CD4-positive, alpha-beta T cell treated with Interleukin-21 for 1 hour (primary cell): Measurements from ENCODE around the gene PRTN3.
A peak's percentile ranks its signal among the peaks of the same experiment; 100 is the strongest.

Experiments
- DNase-seq: peaks from one replicate; pipeline ENCODE4 v3.0.0-alpha.2; 2020

The PRTN3 gene, protein sequence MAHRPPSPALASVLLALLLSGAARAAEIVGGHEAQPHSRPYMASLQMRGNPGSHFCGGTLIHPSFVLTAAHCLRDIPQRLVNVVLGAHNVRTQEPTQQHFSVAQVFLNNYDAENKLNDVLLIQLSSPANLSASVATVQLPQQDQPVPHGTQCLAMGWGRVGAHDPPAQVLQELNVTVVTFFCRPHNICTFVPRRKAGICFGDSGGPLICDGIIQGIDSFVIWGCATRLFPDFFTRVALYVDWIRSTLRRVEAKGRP

DNA sequence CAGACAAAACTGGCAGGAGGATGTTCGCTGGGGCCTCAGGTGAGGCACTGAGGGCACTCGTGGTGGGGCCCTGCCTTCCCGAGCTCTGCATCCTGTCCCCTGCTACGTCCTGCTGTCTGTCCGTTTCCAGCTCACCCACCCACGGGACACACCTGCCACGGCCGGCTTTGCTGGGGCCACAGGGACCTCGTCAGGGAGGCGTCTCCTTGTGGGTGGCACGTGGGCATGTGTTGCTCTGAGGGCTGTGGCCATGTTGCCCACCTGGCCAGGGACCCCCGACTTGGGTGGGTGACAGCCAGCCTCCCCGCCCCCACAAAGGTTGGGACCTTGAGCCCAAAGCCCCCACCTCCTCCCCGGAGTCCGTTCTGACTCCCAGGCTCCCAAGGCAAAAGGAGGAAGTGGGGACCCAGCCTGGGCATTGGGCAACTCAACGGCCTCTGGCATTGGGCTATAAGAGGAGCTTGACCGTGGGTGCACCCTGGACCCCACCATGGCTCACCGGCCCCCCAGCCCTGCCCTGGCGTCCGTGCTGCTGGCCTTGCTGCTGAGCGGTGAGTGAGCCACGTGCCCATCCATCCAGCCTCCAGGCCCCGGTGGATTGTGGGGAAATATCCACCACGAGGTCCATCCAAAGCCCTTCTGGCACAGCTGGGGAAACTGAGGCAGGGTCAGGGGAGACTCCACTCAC lies at the start of gene PRTN3:
Gene PRTN3 (plus strand): TSS at position 481 of the 688 bp plus-strand sequence. CDS start 10 bp downstream, at position 491.
- DNase-seq = no peak

DNA sequence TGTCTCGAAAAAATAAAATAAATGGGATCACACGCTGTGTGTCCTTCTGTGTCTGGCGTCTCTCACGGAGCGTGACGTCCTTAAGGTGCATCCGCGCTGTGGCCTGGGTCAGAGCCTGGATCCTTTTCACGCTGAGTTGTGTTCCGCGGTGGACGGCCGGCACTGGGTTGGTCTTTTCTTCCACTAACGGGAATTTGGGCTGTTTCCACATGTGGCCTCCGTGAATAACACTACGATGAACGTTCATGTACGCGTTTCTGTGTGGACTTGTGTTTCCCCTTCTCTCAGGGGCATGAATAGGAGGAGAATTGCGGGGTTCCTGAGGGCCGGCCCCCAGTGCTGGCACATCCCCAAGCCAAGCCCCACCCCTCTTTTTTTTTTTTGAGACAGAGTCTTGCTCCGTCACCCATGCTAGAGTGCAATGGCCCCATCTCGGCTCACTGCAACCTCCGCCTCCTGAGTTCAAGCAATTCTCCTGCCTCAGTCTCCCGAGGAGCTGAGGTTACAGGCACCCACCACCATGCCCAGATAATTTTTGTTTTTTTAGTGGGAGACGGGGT lies 49.7 kb upstream of the PRTN3 start:
- no peak for DNase-seq

DNA sequence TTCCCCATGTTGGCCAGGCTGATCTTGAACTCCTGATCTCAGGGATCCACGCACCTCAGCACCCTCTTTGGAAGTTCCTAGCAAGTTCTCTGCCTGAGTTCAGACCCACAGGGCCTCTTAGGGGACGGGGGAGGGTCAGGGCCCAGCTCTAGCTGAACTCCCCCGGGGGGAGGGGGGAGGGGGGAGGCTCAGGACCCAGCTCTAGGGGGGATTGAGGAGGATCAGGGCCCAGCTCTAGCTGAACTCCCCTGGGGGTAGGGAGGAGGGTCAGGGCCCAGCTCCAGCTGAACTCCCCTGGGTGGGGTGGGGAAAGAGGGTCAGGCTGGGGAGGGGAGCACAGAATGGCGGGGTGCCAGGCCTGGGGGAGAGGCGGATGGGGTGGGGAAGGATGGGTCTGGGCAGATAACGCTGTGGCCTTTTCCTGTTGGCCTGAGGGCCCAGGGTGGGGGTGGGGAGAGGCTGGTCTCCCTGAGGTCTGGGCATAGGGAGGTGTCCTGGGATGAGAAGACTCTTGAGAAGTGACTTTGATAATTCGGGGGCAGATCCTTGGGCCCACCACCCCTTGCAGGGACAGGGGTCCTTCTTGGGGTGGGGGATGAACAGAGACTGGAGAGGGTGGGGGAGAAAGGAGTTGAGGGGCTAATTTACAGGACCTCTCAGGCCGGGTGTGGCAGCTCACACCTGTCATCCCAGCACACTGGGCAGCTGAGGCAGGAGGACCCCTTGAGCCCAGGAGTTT lies 49.1 kb upstream of the PRTN3 start:
- DNase-seq = no peak

DNA sequence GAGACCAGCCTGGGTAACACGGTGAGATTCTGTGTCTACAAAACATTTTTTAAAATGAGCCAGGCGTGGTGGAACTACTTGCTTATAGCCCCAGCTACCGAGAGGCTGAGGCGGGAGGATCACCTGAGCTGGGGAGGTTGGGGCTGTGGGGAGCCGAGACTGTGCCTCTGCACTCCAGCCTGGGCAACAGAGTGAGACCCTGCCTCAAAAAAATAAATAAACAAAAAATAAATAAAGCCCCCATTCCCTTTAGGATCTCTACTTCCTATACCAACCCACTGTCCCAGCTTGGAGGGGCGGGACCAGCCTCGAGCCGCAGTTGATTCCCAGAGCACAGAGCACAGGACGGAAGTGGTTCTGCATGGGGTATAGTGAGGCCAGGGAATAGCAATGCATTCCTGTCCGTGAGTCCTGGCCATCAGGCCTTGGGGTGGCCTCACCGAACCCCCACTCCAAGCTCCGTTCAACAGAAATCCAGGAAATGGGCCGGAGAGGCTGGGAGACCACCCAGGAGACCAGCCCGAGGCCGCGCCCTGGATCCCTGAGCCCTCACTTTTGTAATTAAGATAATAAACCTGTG lies 48.4 kb upstream of the PRTN3 start:
- no peak for DNase-seq

DNA sequence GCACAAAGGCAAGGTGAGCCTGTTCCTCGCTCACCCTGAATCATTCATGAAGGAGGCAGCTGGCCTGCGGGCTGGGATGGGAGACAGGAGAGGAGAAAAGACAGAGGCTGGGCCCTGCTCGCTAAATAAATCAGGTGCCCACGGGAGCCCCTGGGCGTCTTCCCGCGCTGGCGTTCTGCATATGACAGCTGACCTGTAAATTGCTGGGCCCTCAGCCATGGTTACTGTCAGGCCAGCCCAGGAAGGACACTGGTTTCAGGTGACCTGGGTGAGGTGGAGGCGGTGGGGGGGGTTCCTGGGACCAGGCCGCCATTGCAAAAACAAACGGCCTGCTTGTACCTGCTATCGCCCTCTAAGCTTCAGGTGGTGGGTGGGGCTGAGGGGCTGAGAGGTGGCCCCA lies 47.0 kb upstream of the PRTN3 start:
- DNase-seq = no peak

DNA sequence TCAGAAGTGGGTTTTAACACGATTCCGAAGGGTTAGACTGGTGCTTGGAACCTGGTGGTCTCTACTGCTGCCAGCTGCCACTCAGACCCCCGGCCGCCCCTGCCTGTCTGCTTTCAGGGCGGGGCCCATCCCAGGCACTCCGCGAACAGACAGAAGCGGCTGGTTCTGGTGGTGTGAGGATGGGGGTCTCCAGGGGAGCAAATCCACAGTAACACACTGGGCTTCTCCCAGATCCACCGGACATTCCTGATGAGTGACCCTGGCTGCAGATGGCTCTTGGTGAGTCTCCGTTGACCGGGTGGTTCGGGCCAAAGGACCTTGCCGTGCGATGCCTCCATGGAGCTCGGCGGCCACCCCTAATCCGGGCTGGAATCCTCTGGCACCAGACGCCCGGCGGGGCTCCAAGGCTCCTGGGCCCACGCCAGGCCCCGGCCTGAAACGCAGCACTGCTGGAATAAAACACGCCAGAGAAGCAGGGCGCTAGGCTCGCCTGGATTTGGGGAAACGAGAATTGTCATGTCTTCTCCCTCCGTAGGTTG lies 45.7 kb upstream of the PRTN3 start:
- no peak for DNase-seq

DNA sequence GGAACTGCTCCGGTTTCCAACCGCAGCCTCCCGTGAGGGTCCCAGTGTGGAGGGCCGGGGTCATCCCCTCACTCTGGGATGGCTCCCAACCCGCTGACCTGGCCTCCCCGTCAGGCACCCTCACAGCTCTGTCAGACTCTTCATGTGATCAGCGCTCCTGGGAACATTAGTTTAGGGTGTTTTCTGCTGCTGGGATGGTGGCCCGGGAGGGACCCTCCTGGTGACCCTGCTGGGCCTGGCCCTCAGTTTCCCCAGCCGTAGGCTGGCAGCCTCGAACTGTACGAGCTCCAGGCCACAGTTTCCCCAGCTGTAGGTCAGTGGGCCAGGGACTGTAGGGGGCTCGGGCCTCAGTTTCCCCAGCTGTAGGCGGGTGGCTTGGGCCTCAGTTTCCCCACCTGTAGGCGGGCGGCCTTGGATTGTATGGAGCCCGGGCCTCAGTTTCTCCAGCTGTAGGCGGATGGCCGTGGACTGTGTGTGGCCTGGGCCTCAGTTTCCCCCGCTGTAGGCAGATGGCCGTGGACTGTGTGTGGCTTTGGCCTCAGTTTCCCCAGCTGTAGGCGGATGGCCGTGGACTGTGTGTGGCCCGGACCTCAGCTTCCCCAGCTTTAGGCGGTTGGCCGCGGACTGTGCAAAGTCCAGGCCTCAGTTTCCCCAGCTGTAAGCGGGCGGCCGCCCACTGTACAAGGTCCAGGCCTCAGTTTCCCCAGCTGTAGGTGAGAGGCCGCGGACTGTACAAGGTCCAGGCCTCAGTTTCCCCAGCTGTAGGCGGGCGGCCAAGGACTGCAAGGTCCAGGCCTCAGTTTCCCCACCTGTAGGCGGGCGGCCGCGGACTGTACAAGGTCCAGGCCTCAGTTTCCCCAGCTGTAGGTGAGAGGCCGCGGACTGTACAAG lies 44.9 kb upstream of the PRTN3 start:
- DNase-seq = no peak

DNA sequence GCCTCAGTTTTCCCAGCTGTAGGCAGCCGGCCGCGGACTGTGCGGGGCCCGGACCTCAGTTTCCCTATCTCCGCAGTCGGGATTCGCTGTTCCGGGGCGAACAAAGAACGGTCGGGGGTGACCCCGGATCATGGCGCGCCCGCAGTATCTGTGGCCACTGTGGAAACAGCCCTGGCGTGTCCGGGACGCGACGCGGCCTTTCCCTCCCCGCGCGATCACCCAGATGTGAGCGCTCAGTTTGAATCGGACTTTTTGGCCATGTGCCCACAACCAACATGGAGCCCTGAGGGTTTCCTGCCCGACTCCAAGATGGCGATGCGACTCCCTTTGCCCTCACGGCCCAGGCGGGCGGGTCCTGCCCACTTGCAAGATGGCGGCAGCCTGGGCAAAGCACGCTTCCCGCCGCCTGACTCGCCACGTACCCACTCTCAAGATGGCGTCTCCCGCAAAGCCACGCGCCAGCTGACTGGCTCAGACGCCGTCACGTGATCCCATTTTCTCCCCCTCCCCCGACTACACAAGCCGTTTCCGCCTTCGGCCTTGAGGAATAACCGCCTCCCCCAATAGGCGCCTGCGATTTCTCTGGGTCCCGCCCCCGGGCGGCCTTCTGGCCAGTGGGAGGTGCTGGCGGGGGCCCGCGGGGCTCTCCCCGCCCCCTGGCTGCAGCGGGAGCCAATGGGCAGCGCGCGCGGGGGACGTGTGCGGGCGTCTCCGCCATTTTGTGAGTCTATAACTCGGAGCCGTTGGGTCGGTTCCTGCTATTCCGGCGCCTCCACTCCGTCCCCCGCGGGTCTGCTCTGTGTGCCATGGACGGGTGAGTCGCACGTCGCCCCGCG lies 43.9 kb upstream of the PRTN3 start, which contains the start of gene PTBP1:
Gene PTBP1 (plus strand): TSS at position 761 of the 836 bp plus-strand sequence. CDS start 46 bp downstream, at position 807.
- DNase-seq = peak; percentile 100

DNA sequence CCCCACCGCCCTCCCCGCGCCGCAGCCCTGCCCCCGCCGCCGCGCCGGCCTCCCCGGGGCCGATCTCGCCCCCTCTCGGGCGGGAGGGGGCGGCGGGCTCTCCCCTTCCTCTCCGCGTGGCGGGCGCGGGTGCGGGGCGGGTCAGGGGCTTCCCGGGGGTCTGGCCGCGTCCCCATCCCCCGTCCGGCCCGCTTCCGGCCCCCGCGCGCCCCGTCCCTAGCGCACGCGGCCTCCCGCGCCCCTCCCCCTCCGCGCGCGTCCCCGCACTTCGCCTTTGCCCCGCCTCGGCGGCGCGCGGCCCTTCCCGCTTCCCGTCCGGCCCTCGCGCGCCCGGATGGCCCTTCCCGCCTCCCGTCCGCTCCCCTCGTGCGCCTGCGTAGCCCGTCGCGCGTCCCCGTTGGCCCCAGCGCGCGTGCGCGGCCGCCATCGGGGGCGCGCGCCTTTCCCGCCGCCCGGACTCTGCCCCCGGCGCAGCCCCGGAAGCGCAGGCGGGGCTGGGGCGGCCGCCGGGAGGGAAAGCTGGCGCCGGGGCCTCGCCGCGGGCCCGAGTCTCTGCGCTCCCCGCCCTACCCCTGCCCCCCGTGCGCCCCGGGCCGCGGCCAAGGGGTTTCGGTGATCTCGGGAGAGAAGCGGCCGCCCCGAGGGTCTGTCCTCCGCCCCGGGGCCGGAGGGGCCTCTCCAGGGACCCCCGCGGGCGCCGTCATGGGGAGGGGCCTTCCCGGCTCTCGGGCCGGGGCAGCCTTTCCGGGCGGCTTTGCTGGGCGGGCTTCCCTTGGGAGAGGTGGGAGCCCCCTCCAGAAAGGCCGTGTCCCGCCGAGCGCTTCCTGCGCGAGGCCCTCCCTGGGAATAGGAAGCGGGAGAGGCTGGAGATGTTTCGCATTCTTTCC lies 43.0 kb upstream of the PRTN3 start:
- DNase-seq = peak; percentile 91

DNA sequence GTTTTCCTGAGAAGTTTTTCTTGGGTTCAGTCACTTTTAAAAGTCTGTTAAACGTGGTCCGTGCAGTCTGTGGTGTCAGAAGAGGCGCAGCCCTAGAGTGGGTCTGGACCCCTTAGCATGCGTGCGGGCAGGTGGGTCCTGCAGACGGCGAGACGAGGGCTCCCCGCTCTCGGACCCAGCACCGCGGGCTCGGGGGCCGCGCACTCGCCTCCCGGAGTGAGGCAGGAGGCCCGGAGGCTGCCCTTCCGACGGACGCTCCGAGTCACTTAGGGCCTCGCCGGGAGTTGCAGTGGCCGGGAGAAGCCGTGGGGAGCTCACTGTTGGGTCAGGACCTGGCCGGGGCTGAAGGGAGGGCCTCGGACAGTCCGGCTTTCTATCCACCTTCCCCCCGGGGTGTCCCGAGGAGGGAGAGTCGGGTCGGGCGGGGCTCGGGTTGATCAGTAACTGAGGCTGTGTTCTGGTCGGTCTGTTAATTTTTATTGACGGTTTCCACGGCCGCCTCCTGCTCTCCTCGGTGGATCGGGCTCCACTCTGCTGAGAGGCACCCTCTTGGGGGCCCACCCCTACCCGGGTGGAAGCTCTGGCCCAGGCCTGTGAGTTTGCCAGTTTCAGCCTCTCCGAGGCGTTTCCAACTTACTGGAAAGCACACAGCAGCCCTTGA lies 42.3 kb upstream of the PRTN3 start:
- no peak for DNase-seq

DNA sequence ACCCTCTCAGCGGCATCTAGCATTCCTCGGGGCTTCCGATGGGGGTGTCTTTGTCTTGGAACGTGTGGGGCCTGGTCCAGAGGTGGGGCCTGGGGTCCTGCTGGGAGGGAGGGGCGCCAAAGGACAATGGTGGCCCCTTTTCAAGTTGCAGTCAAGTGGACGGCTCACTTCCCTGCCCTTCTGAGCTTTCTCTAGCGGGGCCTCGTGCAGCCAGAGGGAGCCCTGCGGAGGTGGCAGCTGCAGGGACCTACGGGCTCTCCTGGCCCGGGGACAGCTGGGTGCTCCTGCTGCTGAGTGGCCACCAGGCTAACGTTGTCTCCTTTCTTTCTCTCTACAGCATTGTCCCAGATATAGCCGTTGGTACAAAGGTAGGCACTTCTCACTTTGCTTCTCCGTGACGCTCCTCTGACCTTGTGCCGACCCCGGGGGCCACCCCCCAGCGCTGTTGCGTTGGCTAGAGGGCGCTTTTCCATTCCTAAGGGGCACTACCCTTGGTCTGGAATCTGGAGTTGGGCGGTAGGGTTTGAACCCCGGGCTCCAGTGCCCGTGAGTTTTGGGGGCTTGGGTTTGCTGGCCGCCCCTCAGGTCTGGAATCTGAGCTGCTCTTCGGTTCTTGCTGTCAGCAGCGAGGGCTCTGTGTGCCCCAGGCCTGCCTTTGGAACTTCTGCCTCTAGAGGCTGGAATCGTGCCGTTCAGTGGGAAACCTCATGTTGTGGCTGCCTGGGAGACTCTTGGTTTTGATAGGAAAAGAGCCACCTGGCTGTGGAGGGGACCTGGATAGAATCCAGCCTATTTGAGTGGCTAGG lies 41.5 kb upstream of the PRTN3 start:
- DNase-seq = no peak

DNA sequence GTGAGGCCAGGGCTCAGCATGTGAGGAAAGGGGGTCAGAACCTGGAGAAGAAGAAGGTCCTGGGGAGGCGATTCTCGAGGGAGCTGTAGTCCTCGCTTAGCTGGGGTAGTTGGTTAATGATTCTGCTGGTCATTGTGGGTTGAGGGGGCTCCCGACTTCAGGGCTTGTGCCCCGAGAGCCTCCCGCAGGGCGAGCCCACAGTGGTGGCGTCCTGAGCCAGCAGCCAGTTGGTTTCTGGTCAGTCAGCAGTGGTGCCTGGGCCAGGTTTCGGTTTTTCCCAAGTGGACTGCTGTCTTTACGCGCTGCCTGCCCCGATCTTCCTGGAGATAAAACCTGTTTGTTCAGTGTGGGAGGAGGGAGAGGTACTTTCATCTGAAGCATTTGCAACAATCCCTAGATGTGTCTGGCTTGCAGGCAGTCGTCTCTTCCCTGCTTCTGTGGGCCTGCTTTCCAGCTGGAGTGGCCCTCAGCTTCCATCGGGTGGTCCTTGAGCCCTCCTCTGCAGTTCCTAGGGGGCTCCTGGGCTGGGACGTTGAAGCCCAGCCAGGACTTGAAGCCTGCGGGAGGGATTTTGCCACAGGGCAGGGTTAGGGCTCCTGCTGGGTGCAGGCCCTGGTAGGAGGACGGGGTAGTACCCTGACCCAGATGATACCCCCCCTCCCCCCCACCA lies 40.3 kb upstream of the PRTN3 start:
- no peak for DNase-seq

DNA sequence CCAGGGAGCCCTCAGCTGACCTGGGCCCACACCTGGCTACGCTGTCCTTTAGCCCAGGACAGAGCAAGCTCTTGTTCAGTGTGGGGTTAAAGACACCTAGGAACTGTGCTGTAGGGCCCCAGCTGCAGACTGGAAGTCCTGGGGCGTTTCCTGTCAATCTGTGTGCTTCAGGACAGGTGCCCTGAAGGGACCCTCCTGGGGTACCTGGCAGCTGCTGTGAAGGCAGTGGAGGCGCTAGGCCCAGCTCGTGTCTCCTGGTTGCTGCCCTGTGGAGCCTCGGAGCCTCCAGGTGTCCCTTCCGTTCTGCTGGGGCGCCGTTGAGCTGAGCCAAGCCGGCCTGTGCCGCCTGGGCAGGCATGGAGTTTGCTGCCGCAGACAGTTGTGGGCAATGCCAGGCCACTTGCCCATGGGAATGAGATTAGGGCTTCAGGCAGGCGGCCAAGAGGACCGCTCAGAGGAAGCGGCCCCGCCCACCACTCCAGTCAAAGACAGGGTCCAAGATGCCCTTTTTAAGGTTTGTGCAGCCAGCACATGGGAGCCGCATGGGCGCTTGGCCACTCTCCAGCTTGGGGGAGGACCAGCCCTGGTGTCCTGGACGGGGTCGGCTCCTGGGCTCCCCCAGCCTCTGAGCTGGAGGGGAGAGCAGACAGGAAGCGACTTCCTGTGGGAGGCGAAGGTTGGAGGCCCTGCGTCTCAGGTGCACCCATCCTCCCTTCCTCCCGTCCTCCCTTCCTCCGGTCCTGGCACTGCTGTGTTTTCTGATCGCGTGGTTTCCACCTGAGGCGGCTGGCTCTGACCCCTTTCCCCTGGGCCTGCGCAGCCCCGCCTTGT lies 39.6 kb upstream of the PRTN3 start:
- no peak for DNase-seq

DNA sequence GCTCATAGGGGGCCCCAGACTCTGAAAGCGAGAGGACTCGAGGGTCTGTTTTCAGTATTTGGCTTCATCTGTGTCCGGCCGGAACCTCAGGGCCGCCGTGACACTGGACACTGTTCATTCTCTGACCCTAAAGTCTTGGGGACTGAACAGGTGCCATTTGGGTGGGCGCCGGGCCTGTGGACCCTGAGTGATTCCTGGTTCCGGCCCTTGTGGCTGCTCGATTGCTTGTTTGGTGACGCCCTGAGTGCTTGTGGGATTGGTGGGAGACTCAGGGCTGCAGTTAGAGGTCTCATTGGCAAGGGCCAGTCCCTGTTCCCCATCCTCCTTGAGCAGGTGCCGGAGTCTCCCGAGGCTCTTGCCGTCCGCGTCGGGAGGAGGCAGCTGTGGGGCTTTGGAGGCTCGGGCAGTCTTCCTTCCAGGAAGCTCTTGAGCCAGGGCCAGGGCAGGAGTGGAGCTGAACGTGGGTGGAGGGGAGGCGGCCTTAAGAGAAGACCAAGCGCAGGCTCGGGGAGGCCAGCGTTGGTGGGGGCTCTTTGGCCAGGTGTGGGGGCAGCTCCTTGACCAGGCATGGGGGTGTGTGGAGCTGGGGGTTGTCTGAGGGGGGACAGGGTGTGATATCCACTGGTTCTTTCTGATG lies 38.8 kb upstream of the PRTN3 start:
- DNase-seq = no peak

DNA sequence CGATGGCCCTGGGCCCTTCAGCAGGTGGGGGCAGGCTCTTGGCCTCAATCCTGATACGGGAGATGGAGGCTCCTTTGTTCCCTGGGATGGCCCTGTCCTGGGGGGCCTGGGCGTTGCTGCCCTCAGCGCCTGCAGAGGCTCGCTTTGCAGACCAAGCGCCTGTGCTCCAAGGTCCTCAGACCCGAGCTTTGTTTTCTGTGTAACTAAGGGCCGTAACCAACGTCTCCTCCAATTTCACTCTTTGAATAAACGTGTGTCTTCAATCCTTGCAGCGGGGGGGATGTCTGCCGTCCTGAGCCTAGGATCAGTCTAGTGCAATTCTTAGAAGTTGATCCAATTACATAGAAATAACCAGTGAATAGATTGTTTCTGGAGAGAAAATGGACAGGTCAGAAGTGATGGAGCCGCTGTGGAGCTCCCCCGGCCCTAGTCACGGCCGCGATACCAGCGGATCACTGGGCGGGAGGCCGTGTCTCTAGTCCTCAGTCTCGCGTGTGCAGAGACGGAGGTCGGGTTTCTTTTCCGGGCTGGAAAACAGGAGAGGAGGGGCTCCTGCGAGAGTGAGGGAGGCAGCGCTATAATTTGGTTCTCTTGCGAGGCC lies 38.2 kb upstream of the PRTN3 start:
- no peak for DNase-seq

DNA sequence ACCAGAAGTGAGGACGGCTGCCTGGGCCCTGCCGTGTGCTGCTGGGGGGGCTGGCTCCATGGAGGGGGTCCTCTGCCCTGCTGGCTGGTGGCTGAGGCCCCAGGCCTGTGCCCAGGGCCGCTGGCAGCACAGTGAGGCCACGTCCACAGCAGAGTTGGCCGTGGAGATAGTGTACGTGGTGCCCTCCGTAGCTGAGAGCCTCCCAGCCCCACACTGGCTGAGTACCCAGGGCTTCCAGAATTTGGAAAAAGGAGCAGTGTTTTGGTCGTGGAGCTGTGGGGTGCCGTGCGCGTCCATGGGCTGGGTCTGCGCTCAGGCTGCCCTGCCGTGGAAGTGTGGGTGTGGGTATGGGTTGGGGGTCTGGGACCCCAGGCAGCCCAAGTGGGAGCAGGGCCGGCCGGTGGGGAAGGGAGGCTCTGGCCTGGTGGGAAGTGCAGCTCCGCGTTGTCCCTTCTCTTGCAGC lies 37.7 kb upstream of the PRTN3 start:
- DNase-seq = no peak
